ENCODE data around the gene HSPD1.
"Not testable (repeated sequence)": the region's sequence is repeated elsewhere in the genome, so short reads cannot be mapped to it uniquely, and the experiment has no call there.

HSPD1 gene

DNA sequence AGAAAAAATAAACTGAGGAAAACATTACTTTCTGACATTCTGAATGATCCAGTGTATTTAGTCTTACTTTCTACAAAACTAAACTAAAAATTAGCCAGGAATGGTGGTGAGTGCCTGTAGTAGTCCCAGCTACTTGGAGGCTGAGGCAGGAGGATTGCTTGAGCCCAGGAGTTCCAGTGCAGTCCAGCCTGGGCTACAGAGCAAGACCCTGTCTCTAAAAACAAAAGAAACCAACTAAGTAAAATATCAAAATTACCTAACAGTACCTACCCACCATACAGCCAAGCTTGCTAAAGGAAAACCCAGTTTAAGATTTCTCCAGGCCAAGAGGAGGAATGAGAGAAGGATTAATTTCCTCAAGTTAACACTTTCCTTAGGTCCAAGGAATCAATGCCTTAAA lies 2.9 kb downstream of the HSPD1 start:
- no peak for DNase-seq (ENCODE audit: low read depth)

DNA sequence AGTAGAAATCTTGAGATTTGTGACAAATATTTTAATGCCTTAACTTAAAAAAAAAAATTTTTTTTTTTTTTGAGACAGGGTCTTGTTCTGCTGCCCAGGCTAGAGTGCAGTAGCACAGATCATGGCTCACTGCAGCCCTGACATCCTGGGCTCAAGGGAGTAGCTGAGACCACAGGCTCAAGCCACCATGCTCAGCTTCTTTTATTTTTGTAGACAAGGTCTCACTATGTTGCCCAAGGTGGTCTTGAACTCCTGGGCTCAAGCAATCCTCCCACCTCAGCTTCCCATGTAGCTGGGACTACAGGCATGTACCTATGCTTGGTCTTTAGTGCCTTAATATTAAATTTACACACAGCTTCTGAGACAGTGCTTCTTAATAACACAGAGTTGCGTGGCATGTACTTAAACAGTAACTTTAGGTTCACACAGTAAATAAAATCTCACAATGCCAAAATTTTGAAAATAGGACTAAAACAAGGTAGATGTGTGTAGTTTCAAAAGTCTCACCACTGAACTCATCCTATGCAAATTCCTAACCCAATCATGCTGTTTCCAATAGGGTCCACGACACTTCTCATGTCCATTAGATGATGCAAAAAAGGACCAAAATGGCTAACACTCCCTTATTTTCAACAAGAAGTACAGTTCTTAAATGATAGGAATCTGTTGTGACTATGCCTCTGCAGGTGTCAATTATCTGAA lies 4.1 kb downstream of the HSPD1 start:
- DNase-seq (ENCODE audit: low read depth), result no peak

DNA sequence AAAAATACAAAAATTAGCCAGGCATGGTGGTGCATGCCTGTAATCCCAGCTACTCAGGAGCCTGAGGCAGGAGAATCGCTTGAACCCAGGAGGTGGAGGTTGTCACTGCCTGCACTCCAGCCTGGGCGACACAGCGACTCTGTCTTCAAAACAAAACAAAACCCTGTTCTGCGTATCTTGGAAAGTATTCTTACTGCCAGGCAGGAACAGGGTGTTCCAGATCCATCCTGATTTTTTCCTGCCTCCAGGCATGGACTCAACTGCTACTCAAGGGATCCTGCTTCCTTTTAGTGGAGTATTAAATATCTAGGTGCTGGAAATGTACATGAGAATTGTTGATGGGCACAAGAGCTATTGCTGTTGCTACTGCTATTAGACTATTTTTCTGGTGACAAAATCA lies 12.3 kb downstream of the HSPD1 start:
- DNase-seq (ENCODE audit: low read depth), result no peak

DNA sequence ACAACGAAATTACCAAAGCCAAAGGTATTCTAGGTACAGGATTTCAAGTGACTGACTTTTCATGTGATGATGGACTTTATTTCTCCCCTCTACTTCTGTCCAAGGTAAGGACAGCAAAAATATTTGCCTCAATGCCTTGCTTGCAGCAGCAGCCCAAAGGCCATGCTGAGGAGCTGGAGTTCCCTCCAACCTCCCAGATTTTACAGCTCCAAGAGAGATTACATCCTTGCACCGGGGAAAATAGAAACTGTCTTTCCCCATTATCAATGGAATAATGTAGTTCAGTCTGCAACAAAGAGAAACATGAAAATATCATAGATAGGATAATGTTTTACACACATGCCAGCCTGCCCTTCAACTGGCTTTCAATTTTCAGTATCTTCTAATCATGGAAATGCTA lies 13.5 kb downstream of the HSPD1 start:
- no peak for DNase-seq (ENCODE audit: low read depth)

DNA sequence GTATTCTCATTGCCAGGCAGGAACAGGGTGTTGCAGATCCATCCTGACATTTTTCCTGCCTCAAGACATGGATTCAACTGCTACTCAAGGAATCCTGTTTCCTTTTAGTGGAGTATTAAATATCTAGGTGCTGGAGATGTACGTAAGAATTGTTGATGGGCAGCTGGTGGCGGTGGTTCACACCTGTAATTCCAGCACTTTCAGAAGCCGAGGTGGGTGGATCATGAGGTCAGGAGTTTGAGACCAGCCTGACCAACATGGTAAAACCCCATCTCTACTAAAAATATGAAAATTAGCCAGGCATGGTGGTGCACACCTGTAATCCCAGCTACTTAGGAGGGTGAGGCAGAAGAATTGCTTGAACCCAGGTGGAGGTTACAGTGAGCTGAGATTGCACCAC lies 15.4 kb downstream of the HSPD1 start:
- not testable (repeated sequence) for DNase-seq (ENCODE audit: low read depth)

DNA sequence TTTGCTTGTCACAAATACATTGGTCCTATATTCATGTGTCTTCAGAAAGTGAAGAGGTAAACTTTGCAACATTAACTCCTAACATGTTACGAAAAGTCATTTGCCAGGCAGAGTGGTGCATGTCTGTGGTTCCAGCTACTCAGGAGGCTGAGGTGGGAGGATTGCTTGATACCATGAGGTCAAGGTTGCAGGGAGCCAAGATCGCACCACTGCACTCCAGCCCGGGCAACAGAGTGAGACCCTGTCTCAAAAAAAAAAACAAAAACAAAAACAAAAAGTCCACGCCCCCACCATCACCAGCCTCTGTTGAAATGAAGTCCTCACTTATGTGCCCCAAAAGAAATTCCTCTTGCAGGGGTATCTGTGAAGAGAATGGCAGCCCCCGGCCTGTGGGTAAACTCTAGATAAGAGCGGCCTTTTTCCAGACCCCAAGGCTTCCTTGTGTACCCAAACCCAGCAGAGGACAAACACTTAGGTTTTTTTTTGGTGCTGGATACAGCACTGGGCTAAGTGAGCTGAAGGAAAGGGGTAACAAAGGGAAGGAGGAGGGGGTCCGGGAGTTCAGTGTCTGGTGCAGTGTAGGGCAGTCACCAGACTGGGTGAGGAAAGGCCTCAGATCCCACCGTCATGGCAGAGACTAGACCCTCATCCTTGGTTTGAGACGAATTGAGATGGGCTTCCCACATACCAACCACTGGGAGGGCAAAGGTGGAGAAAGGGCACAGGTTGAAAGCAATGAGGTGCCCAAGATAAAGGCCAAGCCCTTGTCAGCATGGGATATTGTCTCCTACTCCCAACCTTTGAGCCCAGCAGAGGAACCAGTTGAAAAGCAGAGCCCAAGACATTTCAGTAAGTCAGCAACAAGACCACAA lies 19.2 kb downstream of the HSPD1 start:
- DNase-seq (ENCODE audit: low read depth), result no peak

DNA sequence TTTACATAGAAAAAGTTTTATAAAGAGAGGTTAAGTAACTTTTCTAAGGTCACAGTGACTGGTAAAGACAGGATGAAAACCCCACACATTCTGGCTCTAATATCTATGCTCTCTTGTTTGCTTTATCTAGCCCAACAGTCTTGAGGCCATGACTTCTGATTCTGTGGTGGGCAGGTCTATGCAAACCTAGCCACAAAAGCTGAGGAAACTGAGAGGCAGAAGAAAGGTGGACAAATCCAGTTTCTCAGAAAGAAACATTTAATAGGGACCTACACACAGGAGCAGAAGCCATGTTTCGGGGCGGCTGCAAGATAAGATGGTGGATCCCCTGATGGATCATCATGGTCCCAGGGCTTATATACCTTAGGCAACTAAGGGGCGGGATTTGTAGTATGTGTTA lies 21.8 kb downstream of the HSPD1 start:
- DNase-seq (ENCODE audit: low read depth), result no peak

DNA sequence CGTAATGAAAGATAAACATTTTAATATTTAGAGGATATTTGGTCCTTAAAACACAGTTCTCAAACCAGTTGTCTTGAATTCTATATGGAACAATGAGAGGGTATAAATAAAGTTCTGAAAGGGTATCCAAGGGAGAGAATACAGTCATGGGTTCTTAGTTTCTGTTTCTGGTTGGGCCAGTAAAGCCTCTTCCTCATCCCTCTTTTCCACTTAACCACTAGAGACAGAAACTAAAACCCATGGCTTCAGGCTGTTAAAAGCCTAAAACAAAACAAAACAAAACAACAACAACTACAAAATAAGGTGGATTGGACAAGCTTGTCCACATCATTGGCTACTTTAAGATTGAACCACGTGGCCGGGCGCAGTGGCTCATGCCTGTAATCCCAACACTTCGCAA lies 27.5 kb downstream of the HSPD1 start:
- no peak for DNase-seq (ENCODE audit: low read depth)

DNA sequence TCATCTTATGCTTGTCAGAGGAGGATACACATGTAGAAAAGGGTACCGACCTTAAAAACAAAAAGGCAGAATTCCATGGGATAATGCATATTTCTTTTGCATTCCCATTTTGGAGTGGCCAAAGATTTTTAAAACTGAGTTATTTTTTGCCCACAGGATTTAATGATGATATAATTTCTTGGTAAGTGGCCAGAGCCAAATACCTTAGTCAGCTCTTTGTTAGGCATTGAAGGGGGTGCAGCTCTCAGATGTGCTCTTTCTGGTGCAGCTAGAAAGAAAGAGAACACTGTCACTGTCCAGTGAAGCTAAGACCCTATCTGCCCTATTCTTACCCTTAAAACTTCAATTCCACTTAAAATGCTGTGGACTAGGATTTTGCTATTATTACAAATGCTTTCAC lies 35.5 kb downstream of the HSPD1 start:
- DNase-seq (ENCODE audit: low read depth), result no peak

DNA sequence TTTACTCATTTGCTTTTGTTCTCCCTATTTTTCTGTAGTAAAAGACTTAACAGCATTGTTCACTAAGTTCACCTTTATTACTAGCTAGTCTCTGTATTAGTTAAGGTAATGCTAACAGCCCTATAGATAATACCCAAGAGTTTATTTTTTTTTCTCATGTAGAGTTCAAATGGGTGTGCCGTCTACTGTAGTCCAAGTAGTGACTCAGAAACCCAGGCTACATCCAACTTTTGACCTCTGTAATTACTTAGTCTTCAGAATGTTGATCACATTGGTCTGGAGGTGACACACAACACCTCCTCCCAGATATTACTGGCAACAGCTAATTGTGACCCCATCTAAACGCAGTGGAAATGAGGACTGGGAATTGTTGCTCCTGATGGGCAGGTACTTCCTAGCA lies 38.6 kb downstream of the HSPD1 start:
- DNase-seq (ENCODE audit: low read depth), result no peak

DNA sequence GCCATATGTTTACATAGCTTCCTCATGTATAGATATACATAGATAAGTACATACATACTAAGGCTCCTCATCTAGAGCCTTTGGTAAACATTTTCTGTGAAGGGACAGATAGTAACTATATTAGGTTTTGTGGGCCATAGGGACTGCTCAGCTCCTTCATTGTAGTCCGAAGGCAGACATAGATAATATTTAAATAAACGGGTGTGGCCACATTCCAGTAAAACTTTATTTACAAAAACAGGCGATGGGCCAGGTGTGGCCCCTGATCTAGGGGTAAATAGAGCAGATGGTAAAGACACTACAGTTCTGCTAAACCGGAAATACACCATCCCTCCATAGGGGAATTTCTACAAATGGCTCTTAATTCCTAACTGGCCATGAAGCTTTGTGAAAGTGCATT lies 39.0 kb downstream of the HSPD1 start:
- no peak for DNase-seq (ENCODE audit: low read depth)

DNA sequence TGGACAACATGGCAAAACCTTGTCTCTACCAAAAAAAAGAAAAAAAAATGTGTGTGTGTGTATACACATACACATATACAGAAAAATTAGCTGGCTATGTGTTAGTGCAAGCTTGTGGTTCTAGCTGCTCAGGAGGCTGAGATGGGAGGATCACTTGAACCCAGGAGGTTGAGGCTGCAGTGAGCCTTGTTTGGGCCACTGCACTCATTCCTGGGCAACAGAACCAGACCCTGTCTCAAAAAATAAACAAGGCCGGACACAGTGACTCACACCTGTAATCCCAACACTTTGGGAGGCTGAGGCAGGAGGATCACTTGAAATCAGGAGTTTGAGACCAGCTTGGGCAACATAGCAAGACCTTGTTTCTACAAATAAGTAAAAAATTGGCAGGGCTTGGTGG lies 44.2 kb downstream of the HSPD1 start:
- no peak for DNase-seq (ENCODE audit: low read depth)

DNA sequence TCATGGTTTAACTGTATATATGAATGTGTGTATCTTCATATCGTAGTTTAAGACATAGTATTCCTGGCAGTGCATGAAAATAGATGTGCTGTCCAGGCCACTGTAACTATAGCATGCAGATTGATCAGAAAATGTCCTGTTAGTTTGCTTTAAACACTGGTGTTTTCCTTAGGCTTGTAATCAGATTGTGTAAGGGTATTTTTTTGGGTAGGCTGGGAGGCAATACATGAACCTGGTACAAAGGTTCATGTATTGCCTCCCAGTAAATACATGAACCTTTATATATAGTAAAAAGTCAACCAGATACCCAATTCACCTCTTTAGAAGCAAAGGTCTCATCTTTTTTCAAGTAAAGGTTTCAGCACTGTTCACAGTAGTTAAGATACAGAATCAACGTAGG lies 44.7 kb downstream of the HSPD1 start:
- DNase-seq (ENCODE audit: low read depth), result no peak

DNA sequence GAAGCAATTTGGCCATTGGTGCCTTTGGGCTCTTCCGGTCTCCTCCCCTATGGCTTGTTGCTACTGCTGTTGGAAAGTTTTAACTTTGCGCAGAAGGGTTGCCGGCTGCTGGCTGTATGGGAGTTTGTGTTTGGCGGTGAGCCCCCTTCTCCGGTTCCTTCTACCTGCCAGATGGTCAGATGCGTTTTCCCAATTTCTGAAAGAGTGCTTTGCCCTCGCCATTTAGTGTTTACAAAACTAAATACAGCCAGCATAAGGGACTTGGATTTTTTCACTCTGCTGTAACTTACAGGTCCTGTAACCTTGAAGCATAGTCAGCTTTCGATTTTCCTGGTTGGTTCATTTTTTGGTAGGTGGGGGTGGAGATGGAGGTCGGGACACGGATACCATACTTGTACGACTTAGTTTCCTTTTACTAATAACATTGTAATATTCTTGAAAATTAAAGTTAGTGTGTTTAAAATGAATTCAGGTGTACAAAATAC lies 45.7 kb downstream of the HSPD1 start:
- no peak for DNase-seq (ENCODE audit: low read depth)

DNA sequence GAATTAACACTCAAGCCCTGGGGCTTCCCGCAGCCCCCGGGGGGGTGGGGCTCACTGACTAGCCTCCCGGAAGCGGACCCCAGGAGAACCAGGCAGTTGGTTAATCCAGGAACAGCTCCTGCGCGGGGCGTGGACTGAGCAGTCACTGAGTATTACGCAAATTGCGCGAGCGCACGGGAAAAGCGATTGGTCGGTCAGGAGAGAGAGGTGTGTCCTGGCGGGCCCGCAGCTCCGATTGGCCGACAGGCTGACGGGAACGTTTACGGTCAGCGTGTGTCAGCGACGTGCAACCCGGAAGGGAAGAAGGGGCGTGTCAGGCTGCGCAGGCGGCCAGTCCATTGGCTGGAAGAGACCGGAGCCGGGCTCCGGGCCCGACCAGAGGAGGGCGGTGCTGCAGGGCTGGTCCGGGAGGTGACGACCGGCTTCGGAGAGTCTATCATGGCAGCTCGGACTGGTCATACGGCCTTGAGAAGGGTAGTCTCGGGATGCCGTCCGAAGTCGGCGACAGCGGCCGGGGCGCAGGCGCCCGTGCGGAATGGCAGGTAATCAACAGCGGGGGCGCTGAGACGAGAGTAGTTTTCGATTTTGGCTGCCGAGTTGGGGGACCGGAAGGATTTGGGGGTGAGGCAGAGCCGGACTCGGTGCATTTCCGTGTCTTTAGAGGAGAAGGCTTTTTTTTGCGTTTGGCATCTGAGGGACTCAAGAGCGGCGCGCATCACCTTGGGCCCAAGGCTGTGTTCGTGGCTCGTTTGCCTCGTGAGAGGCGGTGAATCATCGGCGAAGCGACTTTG lies 46.3 kb downstream of the HSPD1 start, which contains the start of gene COQ10B:
Gene COQ10B, plus strand, starts transcription at position 430 of the 791 bp plus-strand sequence. Its CDS starts 9 bp downstream, at position 439.
- DNase-seq (ENCODE audit: low read depth), result peak; percentile 97

DNA sequence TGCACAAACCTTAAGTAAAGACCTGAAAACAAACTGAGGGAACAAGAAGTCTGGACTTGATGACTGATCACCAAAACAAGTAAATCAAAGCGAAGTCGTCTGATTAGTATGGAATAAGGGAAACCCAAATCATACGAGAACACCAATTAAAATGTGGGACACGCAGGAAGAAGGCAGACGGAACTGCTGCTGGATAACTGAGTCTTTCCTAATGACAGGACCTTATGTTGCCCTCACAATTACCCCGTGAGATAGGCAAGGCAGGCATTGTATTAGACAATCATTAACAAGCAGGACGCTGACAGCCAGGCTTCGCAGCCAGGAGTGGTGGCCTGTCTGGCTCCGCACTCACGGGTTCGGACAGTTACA lies 46.9 kb downstream of the HSPD1 start:
- DNase-seq (ENCODE audit: low read depth), result no peak

DNA sequence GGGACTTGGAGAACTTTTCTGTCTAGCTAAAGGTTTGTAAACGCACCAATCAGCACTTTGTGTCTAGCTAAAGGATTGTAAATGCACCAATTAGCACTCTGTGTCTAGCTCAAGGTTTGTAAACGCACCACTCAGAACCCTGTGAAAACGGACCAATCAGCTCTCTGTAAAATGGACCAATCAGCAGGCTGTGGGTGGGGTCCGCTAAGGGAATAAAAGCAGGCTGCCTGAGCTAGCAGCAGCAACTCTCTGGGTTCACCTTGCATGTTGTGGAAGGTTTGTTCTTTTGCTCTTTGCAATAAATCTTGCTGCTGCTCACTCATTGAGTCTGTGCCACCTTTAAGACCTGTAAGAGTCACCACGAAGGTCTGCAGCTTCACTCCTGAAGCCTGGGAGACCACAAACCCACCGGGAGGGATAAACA lies 48.7 kb downstream of the HSPD1 start:
- DNase-seq (ENCODE audit: low read depth), result not testable (repeated sequence)

DNA sequence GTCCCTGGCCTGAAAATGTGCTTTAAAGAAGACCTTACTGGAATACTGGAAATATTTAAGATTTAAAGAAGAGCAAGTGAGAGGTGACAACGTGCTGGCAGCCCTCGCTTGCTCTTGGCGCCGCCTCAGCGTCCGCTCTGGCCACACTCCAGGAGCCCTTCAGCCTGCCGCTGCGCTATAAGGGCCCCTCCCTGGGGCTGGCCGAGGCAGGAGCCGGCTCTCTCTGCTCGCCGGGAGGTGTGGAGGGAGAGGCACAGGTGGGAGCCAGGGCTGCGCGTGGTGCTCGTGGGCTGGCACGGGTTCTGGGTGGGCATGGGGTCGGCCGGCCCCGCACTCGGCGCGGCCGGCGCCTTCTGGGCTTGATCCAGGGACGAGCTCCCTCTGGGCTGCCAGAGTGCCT lies 49.2 kb downstream of the HSPD1 start:
- no peak for DNase-seq (ENCODE audit: low read depth)

DNA sequence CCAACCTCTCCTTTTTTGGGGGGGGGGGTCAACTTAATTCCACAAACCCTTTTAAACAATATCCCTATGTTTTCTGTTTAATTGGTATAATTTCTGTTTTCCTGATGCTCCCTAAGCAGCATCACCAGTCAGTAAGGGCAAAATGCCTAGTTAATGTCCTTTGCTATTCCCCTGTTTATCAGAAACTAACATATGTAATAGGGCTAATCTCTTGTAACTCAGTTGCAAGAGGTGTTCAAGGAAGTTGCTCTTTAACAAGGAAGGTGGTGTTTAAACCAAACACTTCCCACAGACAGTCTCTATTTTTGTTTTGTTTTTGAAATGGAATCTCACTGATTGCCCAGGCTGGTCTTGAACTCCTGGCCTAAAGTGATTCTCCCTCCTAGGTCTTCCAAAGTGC lies 52.8 kb downstream of the HSPD1 start:
- DNase-seq (ENCODE audit: low read depth), result no peak

DNA sequence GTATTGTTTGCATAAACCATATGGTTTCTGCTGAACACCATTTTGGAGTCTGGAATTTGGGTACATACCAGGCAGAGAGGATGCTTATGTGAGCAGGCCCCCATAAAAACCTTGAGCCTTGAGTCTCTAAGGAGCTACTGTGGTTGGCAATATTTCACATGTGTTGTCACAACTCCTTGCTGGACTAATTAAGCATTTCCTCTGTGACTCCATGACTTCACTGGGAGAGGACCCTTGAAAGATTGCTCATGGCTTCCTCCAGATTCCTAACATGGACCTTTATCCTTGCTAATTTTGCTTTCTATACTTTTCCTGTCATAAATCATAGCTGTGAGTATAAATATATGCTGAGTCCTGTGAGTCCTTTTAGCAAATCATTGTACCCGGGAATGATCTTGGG lies 53.9 kb downstream of the HSPD1 start:
- DNase-seq (ENCODE audit: low read depth), result no peak

DNA sequence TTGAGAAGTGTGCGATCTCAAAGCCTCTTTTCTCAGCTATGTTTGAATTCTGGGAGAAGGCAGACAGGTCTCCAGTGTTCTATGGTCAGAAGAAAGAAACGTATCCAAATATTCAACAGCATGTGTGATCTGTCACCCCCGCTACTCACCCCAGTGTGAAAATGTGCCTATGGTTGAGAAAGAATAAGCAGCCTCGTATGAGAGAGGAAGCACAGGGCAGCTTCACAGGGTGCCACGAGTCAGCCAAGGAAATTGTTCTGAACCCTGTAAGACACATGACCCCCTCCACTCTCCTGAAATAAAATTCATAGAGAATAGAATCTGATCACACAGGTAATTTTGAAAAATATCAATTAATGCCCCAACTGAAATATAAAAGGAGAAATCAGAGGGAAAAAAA lies 56.8 kb downstream of the HSPD1 start:
- DNase-seq (ENCODE audit: low read depth), result no peak

DNA sequence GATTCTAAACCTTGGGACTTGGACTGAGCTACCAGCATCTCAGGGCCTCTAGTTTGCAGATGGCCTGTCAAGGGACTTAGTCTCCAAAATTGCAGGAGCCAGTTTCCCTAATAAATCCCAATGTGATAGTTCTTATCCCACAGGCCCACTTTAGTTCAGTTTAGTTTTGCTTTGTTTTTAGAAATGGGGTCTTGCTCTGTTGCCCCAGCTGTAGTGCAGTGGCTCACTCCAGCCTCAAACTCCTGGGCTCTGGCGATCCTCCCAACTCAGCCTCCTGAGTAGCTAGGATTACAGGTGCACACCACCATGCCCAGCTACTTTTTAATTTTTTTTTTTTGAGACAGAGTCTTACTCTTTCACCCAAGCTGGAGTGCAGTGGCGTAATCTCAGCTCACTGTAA lies 62.3 kb downstream of the HSPD1 start:
- DNase-seq (ENCODE audit: low read depth), result no peak

Measured in T follicular helper cell (primary cell).